ENCODE results near the gene GMPR2.
A peak's percentile ranks its signal among the peaks of the same experiment; 100 is the strongest.

DNA sequence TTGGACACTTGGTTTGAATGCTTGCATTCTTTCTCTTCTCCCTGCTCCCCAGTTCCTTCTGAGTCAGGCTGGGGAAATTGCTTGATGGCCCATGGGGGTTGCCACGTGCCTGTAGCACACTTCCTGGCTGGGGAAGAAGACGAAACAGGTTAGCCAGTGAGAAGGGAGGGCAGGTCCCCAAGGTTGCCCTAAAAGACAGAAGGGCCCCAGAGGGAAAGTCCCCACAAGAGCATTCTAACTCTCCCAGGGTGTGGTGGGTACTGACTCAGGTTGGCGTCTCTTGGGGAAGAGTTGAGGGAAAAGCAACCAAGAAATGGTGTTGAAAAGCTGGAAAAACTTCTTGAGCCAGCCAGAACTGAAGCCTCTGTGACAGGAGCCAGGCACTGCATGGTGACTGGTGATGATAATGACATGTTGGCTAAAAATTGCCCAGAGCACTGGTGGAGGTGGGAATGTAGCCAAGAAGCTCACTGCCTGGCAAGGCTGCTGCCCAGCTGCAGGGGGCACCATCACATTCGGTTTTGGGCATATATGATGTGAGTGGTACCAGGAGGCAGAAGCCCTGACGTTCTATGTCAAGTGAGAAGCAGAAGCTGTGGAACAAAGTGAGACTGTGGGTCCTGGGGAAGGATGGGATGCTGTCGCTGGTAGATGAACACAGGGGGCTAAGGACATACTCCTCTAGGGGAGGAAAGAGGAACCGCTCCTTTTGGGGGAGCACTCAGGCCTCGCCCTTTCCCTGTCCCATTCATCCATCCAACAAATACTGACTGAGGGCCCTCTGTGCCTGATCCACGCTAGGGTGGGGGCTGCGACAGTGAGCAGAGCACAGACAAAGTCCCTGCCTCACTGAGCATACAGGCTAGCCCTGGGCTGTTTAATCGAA, 46.8 kb downstream of the GMPR2 start:
- TF ChIP-seq, protein P1, sequence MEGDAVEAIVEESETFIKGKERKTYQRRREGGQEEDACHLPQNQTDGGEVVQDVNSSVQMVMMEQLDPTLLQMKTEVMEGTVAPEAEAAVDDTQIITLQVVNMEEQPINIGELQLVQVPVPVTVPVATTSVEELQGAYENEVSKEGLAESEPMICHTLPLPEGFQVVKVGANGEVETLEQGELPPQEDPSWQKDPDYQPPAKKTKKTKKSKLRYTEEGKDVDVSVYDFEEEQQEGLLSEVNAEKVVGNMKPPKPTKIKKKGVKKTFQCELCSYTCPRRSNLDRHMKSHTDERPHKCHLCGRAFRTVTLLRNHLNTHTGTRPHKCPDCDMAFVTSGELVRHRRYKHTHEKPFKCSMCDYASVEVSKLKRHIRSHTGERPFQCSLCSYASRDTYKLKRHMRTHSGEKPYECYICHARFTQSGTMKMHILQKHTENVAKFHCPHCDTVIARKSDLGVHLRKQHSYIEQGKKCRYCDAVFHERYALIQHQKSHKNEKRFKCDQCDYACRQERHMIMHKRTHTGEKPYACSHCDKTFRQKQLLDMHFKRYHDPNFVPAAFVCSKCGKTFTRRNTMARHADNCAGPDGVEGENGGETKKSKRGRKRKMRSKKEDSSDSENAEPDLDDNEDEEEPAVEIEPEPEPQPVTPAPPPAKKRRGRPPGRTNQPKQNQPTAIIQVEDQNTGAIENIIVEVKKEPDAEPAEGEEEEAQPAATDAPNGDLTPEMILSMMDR (conservative IDR thresholded peaks at IDR 0.05; ENCODE audit: low read depth, low read length): peak; percentile 53
- no peak for TF ChIP-seq EZH2 (IDR thresholded peaks at IDR 0.05; ENCODE audit: borderline replicate concordance, low read depth, low read length, poor library complexity, severe bottlenecking)
